Prostate gland (tissue), 2 donors: ENCODE results near the gene UTP20.

Experiments
- CTCF ChIP-seq, 4 experiments: fragments of 200-600 bp in 2 of 4; fragments of 450-650 bp in 2 of 4; sonication (generic) in 2 of 4; IDR thresholded peaks; 1 replicate in 3 of 4; 2 replicates in 1 of 4; pipeline ENCODE4 v1.5.1; 2016 to 2019; ENCODE audit warnings: antibody characterized with exemption in 4 of 4, mild to moderate bottlenecking in 2 of 4, moderate library complexity in 2 of 4
- POLR2A ChIP-seq: fragments of 450-650 bp; IDR thresholded peaks from one replicate; pipeline ENCODE4 v1.6.1; 2016; ENCODE audit warnings: antibody characterized with exemption, mild to moderate bottlenecking
- POLR2AphosphoS5 ChIP-seq: sonication (generic); formaldehyde crosslinking; IDR thresholded peaks from one replicate; pipeline ENCODE4 v1.6.1; 2017; ENCODE audit warnings: antibody characterized with exemption

- TF ChIP-seq CTCF (IDR thresholded peaks at IDR 0.05) (no peak), POLR2AphosphoS5 (no peak), POLR2A (no peak)
These were observed 76.9 kb downstream of the UTP20 start for GRCh38 chr12:101356794-101357193.
